Measurements from ENCODE around the gene EXOSC2. TPM values are rescaled to one million over a fixed set of nuclear protein-coding genes. Genes with fewer than 3 reads are reported as not detected.

Gene EXOSC2
- total RNA-seq, 1 experiment from 2014 or later, result 49.5 TPM

DNA sequence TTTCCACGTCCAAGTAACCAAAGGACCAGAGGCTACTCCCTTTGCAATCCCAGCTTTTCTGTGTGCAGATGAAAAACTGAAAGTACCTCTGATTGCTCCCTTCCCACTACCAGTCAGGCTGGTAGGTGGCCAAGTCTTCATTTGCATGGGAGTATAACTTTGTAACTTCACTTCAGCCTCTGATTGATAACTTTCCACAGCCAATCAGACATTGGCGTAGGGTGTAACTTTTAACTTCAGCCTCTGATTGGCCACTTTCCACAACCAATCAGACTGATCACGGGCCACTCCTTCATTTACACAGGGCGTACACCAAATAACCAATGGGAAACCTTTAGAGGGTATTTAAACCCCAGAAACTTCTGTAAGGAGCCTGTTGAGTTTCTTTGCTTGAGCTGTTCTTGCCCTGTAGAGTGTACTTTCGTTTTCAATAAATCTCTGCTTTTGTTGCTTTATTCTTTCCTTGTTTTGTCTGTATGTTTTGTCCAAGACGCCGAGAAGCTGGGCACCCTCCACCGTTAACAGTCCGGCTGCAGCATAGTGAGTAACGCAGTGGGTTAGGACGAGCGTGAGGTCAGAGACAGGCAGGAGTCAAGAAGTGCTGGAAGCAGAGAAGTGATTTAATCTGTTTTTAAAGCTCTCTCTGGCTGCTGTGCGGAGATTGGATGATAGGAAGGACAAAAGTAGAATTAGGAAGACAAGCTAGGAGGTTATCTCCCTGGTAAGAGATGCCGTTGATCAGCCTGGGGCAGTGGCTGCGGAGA is 3.5 kb upstream of the EXOSC2 start:
- Histone ChIP-seq H4K20me1 (ENCODE audit: insufficient read depth) (peaks cover 5% of the 10 kb centered on the region; the same call in 1 of the 2 replicates), H3K4me2 (peak overlapping the region; percentile 82), H3K4me3 (peak overlapping the region; percentile 70), H3K4me1 (replicated peaks; ENCODE audit: insufficient read depth) (peaks cover 21% of the 10 kb centered on the region), H3K9me2 (ENCODE audit: insufficient read depth) (no peaks in the 10 kb centered on the region), H3F3A (ENCODE audit: insufficient read depth, low read depth) (peaks cover 12% of the 10 kb centered on the region; the same call in 1 of the 2 replicates), H3K9me3 (ENCODE audit: insufficient read depth, low read depth) (no peaks in the 10 kb centered on the region), H3K36me3 (ENCODE audit: low read depth) (no peaks in the 10 kb centered on the region), H3K27ac (peak overlapping the region; percentile 29), H3K79me2 (ENCODE audit: low read depth) (peaks cover 16% of the 10 kb centered on the region), H2AFZ (peak overlapping the region; percentile 84), H3K27me3 (ENCODE audit: insufficient read depth, low read depth) (no peaks in the 10 kb centered on the region)
- intact Hi-C loops (cut with micrococcal nuclease; ENCODE audit: unreplicated experiment), result loop anchor here (1.0 to 10.0 kb wide), 2 partner anchors 338 to 805 kb away; no protein-coding TSS in a partner anchor
- CTCF ChIA-PET, result interaction anchor here (0.6 to 1.9 kb wide), 2 partner anchors 11 to 236 kb away, joined by 3 to 6 read pairs; no protein-coding TSS in a partner anchor
- BruUV-seq (replicated peaks), result TSS peak; percentile 39
- POLR2A ChIA-PET (ENCODE audit: unreplicated experiment), result interaction anchor here (0.6 to 0.8 kb wide), 4 partner anchors 38 to 279 kb away, joined by 4 to 14 read pairs (median 8); no protein-coding TSS in a partner anchor
- peak; percentile 83 to 95 for DNase-seq
- TF ChIP-seq, protein P1, sequence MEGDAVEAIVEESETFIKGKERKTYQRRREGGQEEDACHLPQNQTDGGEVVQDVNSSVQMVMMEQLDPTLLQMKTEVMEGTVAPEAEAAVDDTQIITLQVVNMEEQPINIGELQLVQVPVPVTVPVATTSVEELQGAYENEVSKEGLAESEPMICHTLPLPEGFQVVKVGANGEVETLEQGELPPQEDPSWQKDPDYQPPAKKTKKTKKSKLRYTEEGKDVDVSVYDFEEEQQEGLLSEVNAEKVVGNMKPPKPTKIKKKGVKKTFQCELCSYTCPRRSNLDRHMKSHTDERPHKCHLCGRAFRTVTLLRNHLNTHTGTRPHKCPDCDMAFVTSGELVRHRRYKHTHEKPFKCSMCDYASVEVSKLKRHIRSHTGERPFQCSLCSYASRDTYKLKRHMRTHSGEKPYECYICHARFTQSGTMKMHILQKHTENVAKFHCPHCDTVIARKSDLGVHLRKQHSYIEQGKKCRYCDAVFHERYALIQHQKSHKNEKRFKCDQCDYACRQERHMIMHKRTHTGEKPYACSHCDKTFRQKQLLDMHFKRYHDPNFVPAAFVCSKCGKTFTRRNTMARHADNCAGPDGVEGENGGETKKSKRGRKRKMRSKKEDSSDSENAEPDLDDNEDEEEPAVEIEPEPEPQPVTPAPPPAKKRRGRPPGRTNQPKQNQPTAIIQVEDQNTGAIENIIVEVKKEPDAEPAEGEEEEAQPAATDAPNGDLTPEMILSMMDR (conservative IDR thresholded peaks at IDR 0.05), result no peak

- no peak for DNase-seq
- H3K27me3 ChIP-seq (ENCODE audit: insufficient read depth, low read depth), result no peaks in the 10 kb centered on the region
- H3K36me3 ChIP-seq (ENCODE audit: low read depth), result peaks cover 12% of the 10 kb centered on the region
- intact Hi-C loops (cut with micrococcal nuclease; ENCODE audit: unreplicated experiment), result no loop called here
- POLR2A ChIA-PET (ENCODE audit: unreplicated experiment), result no interaction called here
- H3K9me2 ChIP-seq (ENCODE audit: insufficient read depth), result no peaks in the 10 kb centered on the region
- no TSS peak for BruUV-seq (replicated peaks)
- H3F3A ChIP-seq (ENCODE audit: insufficient read depth, low read depth), result peaks cover 12% of the 10 kb centered on the region; the same call in 1 of the 2 replicates
- no peak overlapping the region for H2AFZ ChIP-seq
- H4K20me1 ChIP-seq (ENCODE audit: insufficient read depth), result peaks cover 11% of the 10 kb centered on the region
- no peak overlapping the region for H3K4me2 ChIP-seq
- H3K4me1 ChIP-seq (replicated peaks; ENCODE audit: insufficient read depth), result peaks cover 22% of the 10 kb centered on the region
- TF ChIP-seq, protein P1 (conservative IDR thresholded peaks at IDR 0.05), result no peak
- no peak for TF ChIP-seq EZH2 (IDR thresholded peaks at IDR 0.05; ENCODE audit: low read depth)
- no peaks in the 10 kb centered on the region for H3K9me3 ChIP-seq (ENCODE audit: insufficient read depth, low read depth)
- H3K4me3 ChIP-seq, result no peak overlapping the region
- H3K27ac ChIP-seq, result no peak overlapping the region
- peaks cover 38% of the 10 kb centered on the region for H3K79me2 ChIP-seq (ENCODE audit: low read depth)
- CTCF ChIA-PET, result no interaction called here
Measured at GRCh38 chr9:130692321-130692720, 1.3 kb upstream of the EXOSC2 start.

GRCh38 chr9:130693101-130693425 is 517 bp upstream of the EXOSC2 start:
- no TSS peak for BruUV-seq (replicated peaks)
- ChIA-PET CTCF (interaction anchor here (0.7 to 1.1 kb wide), 3 partner anchors 8 to 247 kb away, joined by 3 to 4 read pairs (median 3); no protein-coding TSS in a partner anchor), POLR2A (ENCODE audit: unreplicated experiment) (interaction anchor here (0.5 to 0.9 kb wide), 4 partner anchors 20 to 411 kb away, joined by 3 to 5 read pairs (median 4); no protein-coding TSS in a partner anchor)

More at GRCh38 chr9:130693101-130693425, 517 bp upstream of the EXOSC2 start:
- peaks cover 12% of the 10 kb centered on the region; the same call in 1 of the 2 replicates for H3F3A ChIP-seq (ENCODE audit: insufficient read depth, low read depth)
- TF ChIP-seq, protein P1 (conservative IDR thresholded peaks at IDR 0.05), result no peak
- TF ChIP-seq EZH2 (IDR thresholded peaks at IDR 0.05; ENCODE audit: low read depth), result no peak
- H3K4me1 ChIP-seq (replicated peaks; ENCODE audit: insufficient read depth), result peaks cover 22% of the 10 kb centered on the region
- H3K79me2 ChIP-seq (ENCODE audit: low read depth), result peaks cover 40% of the 10 kb centered on the region
- H3K9me3 ChIP-seq (ENCODE audit: insufficient read depth, low read depth), result no peaks in the 10 kb centered on the region
- DNase-seq, result no peak
- no peaks in the 10 kb centered on the region for H3K27me3 ChIP-seq (ENCODE audit: insufficient read depth, low read depth)
- peak overlapping the region; percentile 98 for H2AFZ ChIP-seq
- intact Hi-C loops (cut with micrococcal nuclease; ENCODE audit: unreplicated experiment), result no loop called here
- peaks cover 12% of the 10 kb centered on the region for H4K20me1 ChIP-seq (ENCODE audit: insufficient read depth)
- H3K9me2 ChIP-seq (ENCODE audit: insufficient read depth), result no peaks in the 10 kb centered on the region
- peak overlapping the region; percentile 88 for H3K4me3 ChIP-seq
- H3K27ac ChIP-seq, result no peak overlapping the region
- H3K4me2 ChIP-seq, result peak overlapping the region; percentile 74
- peaks cover 14% of the 10 kb centered on the region for H3K36me3 ChIP-seq (ENCODE audit: low read depth)
